CD4-positive, alpha-beta T cell (primary cell): ENCODE results near the gene ZNRF3. TPM values are rescaled to one million over a fixed set of nuclear protein-coding genes. Genes with fewer than 3 reads are reported as not detected.

Source experiments
- ATAC-seq: fragments of 200-7000 bp; cut with Tn5 transposase; one replicate; pipeline ENCODE4 v1.10.0; 2022; ENCODE audit warnings: mild to moderate bottlenecking; ENCODE audit not compliant: poor library complexity
- CTCF ChIA-PET: fragments of 350-600 bp; sonication (Branson Sonifier 250); formaldehyde crosslinking; loops from one replicate; lab custom pipeline; 2021; ENCODE audit warnings: antibody characterized with exemption, inconsistent platforms; lab: Charles Lee
- POLR2A ChIA-PET: fragments of 350-600 bp; sonication (Branson Sonifier 250); formaldehyde crosslinking; loops from one replicate; lab custom pipeline; 2021; ENCODE audit warnings: antibody characterized with exemption, inconsistent platforms; lab: Charles Lee
- DNase-seq, 14 experiments: peaks; one replicate each; pipeline ENCODE4 v3.0.0-alpha.2; 2013 to 2020; ENCODE audit warnings: mixed read lengths in 2 of 14
- H3K27ac ChIP-seq, 2 donors: one replicate each; pipeline versions ENCODE4 v1.5.1 to v1.7.0; 2013; ENCODE audit warnings: low read length in 2 of 2, low read depth in 1 of 2, mild to moderate bottlenecking in 1 of 2
- H3K27me3 ChIP-seq, 2 experiments: 1 replicate in 1 of 2; 2 replicates in 1 of 2; pipeline versions ENCODE4 v1.6.1 to v1.7.0; 2013; ENCODE audit warnings: low read length in 2 of 2, control low read depth in 1 of 2, mild to moderate bottlenecking in 1 of 2, moderate library complexity in 1 of 2; ENCODE audit not compliant: insufficient read depth in 2 of 2, control insufficient read depth in 1 of 2
- H3K36me3 ChIP-seq: one replicate; pipeline ENCODE4 v1.6.1; 2013; ENCODE audit warnings: low read length, control low read depth; ENCODE audit not compliant: insufficient read depth
- H3K4me1 ChIP-seq: one replicate; pipeline ENCODE4 v1.6.1; 2013; ENCODE audit warnings: low read length, control low read depth; ENCODE audit not compliant: insufficient read depth
- H3K4me3 ChIP-seq: one replicate; pipeline ENCODE4 v1.5.1; 2013; ENCODE audit warnings: mild to moderate bottlenecking, low read length, moderate library complexity
- H3K9me3 ChIP-seq, 2 experiments: 1 replicate in 1 of 2; 2 replicates in 1 of 2; pipeline versions ENCODE4 v1.6.1 to v1.7.0; 2013; ENCODE audit warnings: low read length in 2 of 2, mild to moderate bottlenecking in 2 of 2, control low read depth in 1 of 2, moderate library complexity in 1 of 2; ENCODE audit not compliant: control insufficient read depth in 1 of 2, insufficient read depth in 1 of 2
- H3K27ac Mint-ChIP-seq: one replicate; pipeline ENCODE4 v1.8.0; 2020; ENCODE audit warnings: mixed read lengths
- H3K27me3 Mint-ChIP-seq: one replicate; pipeline ENCODE4 v1.8.0; 2021; ENCODE audit warnings: mixed read lengths
- H3K36me3 Mint-ChIP-seq: one replicate; pipeline ENCODE4 v1.8.0; 2021; ENCODE audit warnings: low read depth, mixed read lengths
- H3K4me1 Mint-ChIP-seq: one replicate; pipeline ENCODE4 v1.8.0; 2021; ENCODE audit warnings: low read depth, mixed read lengths
- H3K4me3 Mint-ChIP-seq: one replicate; pipeline ENCODE4 v1.8.0; 2020; ENCODE audit warnings: mild to moderate bottlenecking, mixed read lengths
- H3K9me3 Mint-ChIP-seq: one replicate; pipeline ENCODE4 v1.8.0; 2020; ENCODE audit warnings: mixed read lengths
- intact Hi-C, 2 experiments: fragments of 100-400 bp; cut with DNase I in 1 of 2; cut with micrococcal nuclease in 1 of 2; formaldehyde crosslinking; loops; one replicate each; pipeline versions ENCODE4 v1.15.1 to v1.9.0; 2023 to 2025; cut with DNase I, micrococcal nuclease
- total RNA-seq, 174 experiments: library from RNA in 2 of 174; stranded (reverse) in 2 of 174; gene quantifications; one replicate each; pipeline ENCODE4 v1.2.3 and lab custom pipeline; 2021 to 2026
- TF ChIP-seq, protein P1 (sequence below): fragments of 200-600 bp; IDR thresholded peaks from one replicate; pipeline ENCODE4 v1.8.0; 2022; ENCODE audit warnings: antibody characterized with exemption, mild to moderate bottlenecking

Gene ZNRF3
- total RNA-seq, 2 experiments from 2014 or later, result 0.38 to 0.61 TPM

GRCh38 chr22:28930357-28931007 is 47.1 kb downstream of the ZNRF3 start:
- ATAC-seq, result no peak
- intact Hi-C loops, result no loop called here
- Histone ChIP-seq H3K4me1 (no peaks in the 10 kb centered on the region), H3K27me3 (peaks cover 6 to 8% of the 10 kb centered on the region in 2 experiments), H3K9me3 (no peaks in the 10 kb centered on the region), H3K27ac (no peak overlapping the region), H3K36me3 (no peaks in the 10 kb centered on the region), H3K4me3 (no peak overlapping the region)
- no peak for DNase-seq
- ChIA-PET POLR2A (no interaction called here), CTCF (no interaction called here)
- Mint-ChIP-seq H3K4me3 (no peak overlapping the region), H3K9me3 (no peaks in the 10 kb centered on the region), H3K27me3 (peaks cover 58% of the 10 kb centered on the region), H3K27ac (no peak overlapping the region), H3K36me3 (no peaks in the 10 kb centered on the region), H3K4me1 (no peaks in the 10 kb centered on the region)
- TF ChIP-seq, protein P1, sequence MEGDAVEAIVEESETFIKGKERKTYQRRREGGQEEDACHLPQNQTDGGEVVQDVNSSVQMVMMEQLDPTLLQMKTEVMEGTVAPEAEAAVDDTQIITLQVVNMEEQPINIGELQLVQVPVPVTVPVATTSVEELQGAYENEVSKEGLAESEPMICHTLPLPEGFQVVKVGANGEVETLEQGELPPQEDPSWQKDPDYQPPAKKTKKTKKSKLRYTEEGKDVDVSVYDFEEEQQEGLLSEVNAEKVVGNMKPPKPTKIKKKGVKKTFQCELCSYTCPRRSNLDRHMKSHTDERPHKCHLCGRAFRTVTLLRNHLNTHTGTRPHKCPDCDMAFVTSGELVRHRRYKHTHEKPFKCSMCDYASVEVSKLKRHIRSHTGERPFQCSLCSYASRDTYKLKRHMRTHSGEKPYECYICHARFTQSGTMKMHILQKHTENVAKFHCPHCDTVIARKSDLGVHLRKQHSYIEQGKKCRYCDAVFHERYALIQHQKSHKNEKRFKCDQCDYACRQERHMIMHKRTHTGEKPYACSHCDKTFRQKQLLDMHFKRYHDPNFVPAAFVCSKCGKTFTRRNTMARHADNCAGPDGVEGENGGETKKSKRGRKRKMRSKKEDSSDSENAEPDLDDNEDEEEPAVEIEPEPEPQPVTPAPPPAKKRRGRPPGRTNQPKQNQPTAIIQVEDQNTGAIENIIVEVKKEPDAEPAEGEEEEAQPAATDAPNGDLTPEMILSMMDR, result no peak

GRCh38 chr22:28931844-28932567 is 48.6 kb downstream of the ZNRF3 start:
- ChIA-PET CTCF (no interaction called here), POLR2A (no interaction called here)
- no peak for ATAC-seq
- no peak overlapping the region for H3K4me3 ChIP-seq
- no peak overlapping the region for H3K27ac ChIP-seq
- peaks cover 10 to 12% of the 10 kb centered on the region in 2 experiments for H3K27me3 ChIP-seq
- no peak for DNase-seq
- H3K36me3 Mint-ChIP-seq, result no peaks in the 10 kb centered on the region
- H3K4me3 Mint-ChIP-seq, result no peak overlapping the region
- intact Hi-C loops, result no loop called here
- H3K4me1 Mint-ChIP-seq, result no peaks in the 10 kb centered on the region
- no peaks in the 10 kb centered on the region for H3K36me3 ChIP-seq
- peaks cover 65% of the 10 kb centered on the region for H3K27me3 Mint-ChIP-seq
- TF ChIP-seq, protein P1, result no peak
- no peak overlapping the region for H3K27ac Mint-ChIP-seq
- H3K9me3 Mint-ChIP-seq, result no peaks in the 10 kb centered on the region
- H3K4me1 ChIP-seq, result no peaks in the 10 kb centered on the region
- no peaks in the 10 kb centered on the region for H3K9me3 ChIP-seq

GRCh38 chr22:28933321-28933720 is 49.9 kb downstream of the ZNRF3 start:
- intact Hi-C loops, result no loop called here
- no peak overlapping the region for H3K4me3 ChIP-seq
- Mint-ChIP-seq H3K27ac (no peak overlapping the region), H3K27me3 (peaks cover 72% of the 10 kb centered on the region), H3K4me3 (no peak overlapping the region), H3K9me3 (no peaks in the 10 kb centered on the region), H3K4me1 (no peaks in the 10 kb centered on the region), H3K36me3 (no peaks in the 10 kb centered on the region)
- no peaks in the 10 kb centered on the region for H3K9me3 ChIP-seq
- H3K27me3 ChIP-seq, result peaks cover 10 to 12% of the 10 kb centered on the region in 2 experiments
- ATAC-seq (no peak), DNase-seq (no peak)
- TF ChIP-seq, protein P1, result no peak
- H3K36me3 ChIP-seq, result no peaks in the 10 kb centered on the region
- no peaks in the 10 kb centered on the region for H3K4me1 ChIP-seq
- ChIA-PET POLR2A (no interaction called here), CTCF (no interaction called here)
- H3K27ac ChIP-seq, result no peak overlapping the region
